GM18508 (cell line): ENCODE measurements around the gene MFSD2B.
"Not testable (repeated sequence)": the region's sequence is repeated elsewhere in the genome, so short reads cannot be mapped to it uniquely, and the experiment has no call there.

Source experiments
- ATAC-seq: cut with Tn5 transposase; IDR thresholded peaks from one replicate; pipeline ENCODE4 v1.9.1; 2021; ENCODE audit warnings: moderate number of reproducible peaks; ENCODE audit not compliant: insufficient read depth, unreplicated experiment

MFSD2B gene

DNA sequence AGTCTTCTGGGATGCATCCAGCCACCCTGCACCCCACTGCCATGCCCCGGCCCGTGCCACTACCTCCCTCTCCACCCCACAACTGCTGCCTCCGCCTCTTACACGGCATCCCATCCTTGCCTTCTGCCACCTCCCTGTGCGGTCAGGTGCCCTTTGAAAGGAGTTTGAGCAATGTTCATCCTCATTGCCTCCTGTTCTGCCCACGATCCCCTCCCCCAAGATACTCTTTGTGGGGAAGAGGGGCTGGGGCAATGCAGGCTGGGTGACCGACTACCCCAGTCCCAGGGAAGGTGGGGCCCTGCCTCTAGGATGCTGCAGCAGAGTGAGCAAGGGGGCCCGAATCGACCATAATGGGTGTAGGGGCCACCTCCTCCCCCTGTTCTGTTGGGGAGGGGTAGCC is 8.4 kb downstream of the MFSD2B start:
- no peak for ATAC-seq

DNA sequence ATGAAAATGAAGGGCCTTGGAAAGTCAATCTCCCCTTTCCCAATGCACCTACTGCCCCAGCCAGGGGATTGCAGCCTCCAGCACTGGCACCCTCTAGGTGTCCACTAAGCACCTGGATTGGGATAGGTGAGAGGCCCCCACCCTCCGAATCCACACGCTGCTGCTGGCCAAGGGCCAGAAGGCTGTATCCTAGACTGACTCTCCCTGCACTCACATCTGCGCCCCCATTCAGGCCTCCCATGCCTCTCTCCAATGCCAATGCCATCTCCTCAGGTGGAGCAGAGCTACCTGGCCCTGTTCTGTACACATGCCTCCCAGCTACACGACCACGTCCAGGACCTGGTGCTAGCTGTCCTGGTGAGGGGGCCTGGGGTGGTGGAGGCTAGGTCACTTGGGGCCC is 9.8 kb downstream of the MFSD2B start:
- ATAC-seq: no peak

DNA sequence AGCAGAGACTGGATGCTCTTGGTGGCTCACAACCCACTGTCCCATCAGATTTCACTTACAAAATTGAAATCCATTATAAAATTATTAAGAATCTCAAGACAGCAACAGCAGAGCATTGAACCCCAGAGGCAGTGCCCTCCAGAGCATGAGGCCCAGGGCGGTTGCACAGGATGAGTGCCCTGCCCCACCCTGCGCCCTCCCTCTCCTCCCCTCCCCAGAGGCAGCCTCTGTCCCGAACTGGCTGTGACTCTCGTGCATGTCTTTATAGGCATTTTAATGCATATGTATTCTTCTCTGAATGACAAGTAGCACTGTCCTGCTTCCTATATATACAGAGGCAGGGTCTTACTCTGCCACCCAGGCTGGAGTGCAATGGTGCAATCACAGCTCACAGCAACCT is 10.4 kb downstream of the MFSD2B start:
- no peak for ATAC-seq

DNA sequence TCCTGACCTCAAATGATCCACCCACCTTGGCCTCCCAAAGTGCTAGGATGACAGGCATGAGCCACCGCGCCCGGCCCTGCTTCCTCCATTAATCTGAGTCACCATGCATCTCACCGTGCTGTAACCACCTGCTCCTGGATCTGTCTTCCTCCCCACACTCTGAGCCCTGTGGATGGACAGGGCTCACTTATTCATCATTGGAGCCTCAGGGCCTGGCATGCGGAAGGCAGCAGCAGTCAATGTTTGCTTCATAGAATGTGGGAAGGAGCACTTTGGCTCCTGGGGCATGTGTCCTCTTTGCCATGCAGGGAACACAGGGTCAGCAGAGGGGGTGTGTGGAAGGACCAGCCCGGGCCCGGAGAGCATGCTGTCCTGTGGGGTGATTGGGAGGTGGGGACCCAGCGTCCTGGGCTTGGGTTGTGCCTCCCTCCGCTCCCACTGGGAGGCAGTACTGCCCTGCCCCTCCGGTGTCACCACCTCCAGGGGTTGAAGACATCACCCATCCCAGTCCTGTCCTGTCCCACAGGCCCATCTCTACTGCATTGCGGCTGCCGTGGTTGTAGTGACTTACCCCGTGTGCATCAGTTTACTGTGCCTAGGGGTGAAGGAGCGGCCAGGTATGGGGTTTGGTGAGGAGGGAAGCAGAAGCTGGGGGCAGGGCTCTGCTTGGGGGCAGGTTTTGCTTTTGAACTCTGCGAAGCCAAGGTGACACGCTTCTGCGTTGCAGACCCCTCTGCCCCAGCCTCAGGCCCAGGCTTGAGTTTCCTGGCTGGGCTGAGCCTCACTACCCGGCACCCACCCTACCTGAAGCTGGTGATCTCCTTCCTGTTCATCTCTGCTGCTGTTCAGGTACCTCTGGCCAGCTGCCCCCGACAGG is 11.5 kb downstream of the MFSD2B start:
- no peak for ATAC-seq

DNA sequence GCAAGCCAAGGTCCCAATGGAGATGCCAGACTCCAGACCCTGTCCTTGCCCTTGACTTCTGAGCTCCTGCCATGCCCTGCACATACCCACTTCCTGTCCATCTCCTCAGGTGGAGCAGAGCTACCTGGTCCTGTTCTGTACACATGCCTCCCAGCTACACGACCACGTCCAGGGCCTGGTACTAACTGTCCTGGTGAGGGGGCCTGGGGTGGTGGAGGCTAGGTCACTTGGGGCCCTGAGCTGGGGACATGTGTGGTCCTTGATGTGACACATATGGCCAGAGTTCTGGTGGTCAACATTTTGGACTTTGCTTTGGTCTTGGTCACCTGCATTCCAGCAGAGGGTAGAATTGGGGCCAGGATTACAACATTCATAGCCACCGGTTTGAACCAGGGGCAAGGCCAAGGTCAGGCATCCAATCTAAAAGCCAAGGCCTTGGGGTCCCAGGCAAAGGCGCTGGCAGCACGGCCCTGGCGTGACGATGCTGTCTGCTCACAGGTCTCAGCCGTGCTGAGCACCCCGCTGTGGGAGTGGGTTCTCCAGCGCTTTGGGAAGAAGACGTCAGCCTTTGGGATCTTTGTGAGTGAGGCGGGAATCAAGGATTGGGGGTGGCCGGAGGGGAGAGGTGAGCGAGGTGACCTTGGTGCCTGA is 12.6 kb downstream of the MFSD2B start:
- no peak for ATAC-seq

DNA sequence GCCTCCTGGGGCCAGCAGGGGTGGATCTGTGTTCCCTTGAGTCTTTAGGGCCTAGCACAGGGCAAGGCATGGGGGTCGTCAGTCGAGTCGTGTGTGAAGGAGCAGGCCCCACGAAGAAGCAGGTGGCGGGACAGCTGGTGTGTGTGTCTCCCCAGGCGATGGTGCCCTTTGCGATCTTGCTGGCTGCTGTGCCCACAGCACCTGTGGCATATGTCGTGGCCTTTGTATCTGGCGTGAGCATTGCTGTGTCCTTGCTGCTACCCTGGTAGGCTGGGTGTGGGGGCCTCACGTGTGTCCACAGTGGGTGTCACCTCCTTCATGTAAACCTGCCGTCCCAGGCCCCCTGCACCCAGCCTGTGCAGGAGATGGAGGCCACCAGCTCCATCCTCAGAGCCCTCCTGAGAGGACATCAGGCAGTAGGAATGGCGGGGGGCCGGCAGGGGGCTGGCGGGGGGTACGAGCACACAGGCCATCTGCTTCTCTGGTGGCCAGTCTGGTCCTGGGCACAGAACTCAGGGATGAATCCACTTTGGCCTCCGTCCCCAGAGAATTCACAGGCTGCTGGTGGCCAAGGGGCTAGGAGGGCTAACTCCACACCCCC is 13.2 kb downstream of the MFSD2B start:
- no peak for ATAC-seq

DNA sequence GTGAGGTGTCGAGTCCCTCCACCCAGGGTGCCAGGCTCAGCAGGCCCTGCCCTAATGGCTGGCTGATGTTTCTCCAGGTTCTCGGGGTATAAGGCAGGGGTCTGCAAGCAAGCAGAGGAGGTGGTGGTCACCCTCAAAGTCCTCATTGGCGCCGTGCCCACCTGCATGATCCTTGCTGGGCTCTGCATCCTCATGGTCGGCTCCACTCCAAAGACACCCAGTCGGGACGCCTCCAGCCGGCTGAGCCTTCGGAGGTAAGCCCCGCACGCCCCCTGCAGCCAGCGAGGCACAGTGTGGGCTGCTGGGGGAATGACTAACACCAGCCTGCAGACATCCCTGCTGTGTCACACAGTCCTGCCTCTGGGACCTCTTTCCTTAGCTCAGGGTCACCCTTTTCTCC is 14.1 kb downstream of the MFSD2B start:
- ATAC-seq: no peak

DNA sequence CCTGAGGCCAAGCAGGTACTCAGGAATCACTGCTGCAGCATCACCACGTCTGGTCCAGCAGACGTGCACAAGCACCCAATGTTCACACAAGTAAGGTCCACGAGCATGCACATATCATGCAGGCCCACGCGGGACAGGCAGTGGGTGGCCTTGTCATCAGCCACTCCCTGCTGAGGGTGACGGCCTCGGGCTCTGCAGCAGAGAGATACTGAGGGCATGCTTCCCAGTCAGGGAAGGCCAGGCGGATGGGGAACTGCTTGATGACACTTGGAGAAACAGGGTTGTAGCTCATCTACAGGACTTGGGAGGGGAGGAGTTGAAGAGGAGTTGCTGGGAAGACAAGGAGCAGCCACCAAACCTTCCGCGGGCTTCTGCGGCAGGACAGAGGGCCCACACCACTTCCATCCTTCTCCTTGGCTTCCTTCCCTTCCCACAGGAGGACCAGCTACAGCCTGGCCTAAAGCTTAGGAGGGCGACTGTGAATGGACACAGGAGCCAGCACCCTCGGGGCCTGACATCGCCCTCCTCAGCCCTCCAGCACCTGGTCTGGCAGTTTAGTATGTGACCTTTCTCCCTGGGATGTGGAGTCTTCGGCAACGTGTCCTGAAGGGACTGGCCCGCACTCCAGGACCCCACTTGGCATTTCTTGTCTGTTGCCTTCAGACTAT is 15.2 kb downstream of the MFSD2B start:
- no peak for ATAC-seq

DNA sequence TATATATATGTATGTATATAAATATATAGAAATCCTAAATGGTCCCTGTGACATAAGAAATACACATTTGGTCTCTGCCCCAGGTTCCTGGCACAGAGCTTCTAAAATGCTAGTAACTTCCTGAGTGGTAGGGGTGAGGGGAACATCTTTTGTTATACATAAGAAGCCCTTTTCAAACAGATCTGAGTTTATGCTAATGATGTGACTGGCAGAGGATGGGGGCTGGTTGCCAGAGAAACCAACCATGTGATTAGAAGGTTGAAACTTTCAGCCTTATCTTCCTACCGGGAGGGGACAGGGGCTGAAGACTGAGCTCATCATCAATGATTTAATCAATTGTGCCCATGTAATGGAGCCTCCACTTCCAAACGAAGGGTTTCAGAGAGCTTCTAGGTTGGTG is 16.3 kb downstream of the MFSD2B start:
- no peak for ATAC-seq

DNA sequence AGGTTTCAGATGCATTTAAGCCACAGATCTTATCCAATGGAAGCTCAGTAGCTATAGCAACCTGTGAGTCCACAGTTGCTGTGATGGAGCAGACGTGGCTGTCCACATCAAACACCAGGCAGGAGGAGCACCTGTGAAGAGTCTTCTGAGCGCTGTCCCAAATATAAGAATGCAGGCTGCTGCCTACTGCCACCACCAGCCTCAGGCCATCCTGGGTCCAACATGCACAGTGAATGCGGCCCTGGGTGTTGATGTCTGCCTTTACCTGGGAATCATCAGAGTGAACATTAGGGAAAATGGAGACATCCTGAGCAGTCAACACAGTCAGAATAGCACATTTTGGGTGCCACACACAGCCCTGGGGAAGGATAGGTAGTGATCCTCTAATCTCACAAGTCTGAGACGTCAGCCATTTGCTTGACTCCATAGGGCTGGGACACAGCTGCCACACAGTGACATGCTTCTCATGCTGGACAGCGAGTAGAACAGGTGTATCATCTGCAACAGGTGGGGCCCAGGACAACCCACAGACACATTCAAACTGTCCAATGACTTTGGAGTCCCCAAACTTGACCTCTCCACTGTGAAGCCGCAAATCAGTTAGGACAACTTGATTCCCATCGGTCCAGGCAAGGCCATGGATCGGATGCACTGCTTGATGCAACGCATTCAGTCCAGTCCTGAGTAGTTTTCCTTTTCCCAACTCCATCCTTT is 29.1 kb downstream of the MFSD2B start:
- ATAC-seq: no peak

DNA sequence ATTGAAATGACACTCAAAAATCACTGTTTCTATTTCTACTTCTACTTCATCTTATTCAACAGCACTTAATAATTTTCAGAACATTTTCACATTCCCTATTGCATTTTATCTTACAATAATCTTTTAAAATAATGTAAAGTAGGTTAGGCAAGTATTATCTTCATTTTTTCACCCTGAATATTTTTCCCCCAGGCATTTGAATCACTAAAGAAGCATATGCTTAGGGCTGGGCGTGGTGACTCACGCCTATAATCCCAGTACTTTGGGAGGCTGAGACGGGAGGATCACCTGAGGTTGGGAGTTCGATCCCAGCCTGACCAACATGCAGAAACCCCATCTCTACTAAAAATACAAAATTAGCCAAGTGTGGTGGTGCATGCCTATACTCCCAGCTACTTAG is 30.6 kb downstream of the MFSD2B start:
- no peak for ATAC-seq

DNA sequence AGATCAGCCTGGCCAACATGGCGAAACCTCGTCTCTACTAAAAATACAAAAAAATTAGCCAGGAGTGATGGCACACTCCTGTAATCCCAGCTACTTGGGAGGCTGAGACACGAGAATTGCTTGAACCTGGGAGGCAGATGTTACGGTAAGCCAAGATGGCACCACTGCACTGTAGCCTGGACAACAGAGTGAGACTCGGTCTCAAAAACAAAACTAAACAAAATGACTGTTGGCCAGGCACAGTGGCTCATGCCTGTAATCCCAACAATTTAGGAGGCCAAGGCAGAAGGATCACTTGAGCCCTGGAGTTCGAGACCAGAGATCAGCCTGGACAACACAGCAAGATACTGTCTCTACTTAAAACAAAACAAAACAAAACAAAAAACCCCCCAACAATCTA is 33.2 kb downstream of the MFSD2B start:
- ATAC-seq: not testable (repeated sequence)

DNA sequence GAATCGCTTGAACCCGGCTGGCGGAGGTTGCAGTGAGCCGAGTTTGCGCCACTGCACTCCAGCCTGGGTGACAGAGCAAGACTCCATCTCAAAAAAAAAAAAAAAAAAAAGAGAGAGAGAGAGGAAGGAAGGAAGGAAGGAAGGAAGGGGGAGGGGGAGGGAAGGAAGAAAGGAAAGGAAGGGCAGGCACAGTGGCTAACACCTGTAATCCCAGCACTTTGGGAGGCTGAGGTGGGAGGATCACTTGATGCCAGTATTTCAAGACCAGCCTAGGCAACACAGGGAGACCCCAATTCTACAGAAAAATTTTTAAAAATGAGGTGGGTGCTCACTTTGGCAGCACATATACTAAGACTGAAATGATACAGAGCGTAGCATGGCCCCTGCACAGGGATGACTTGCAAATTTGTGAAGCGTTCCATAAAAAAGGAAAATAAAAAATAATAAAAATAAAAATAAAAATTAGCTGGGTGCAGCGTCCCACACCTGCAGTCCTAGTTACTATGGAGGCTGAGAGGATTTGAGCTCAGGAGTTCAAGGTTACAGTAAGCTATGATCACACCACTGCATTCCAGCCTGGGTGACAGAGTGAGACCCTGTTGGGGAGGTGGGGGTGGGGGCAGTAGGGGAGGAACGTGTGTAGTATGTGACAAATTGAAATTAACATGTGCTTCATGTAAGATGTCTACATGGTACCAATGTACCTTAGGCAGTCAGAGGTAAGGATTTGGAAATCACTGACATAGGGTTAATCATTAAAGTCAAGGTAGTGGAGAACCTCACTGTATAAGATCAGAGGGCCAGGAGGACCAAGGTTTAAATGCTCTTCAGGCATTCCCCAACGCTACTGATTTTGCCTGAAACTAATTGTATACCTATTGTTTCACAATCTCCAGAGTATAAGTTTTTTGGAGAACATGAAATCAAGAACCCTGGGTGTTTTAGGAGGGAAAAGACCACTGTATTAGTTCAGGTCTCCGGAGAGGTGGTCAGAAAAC is 35.9 kb downstream of the MFSD2B start:
- no peak for ATAC-seq

DNA sequence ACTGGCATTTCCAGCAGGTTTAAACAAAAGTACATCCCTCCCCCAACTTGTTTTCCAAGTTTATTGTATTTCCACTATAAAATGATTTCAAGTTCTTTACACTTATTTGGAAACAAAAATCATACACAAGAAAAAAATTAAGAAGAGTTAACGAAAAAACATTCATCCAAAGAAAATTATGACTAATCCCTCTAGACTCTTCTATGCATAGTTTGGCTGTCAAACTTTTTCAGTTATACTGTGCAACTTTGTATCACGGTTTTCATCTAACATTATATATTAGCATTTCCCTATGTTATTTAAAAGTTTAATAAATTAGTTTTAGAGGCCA is 36.7 kb downstream of the MFSD2B start:
- ATAC-seq: no peak

DNA sequence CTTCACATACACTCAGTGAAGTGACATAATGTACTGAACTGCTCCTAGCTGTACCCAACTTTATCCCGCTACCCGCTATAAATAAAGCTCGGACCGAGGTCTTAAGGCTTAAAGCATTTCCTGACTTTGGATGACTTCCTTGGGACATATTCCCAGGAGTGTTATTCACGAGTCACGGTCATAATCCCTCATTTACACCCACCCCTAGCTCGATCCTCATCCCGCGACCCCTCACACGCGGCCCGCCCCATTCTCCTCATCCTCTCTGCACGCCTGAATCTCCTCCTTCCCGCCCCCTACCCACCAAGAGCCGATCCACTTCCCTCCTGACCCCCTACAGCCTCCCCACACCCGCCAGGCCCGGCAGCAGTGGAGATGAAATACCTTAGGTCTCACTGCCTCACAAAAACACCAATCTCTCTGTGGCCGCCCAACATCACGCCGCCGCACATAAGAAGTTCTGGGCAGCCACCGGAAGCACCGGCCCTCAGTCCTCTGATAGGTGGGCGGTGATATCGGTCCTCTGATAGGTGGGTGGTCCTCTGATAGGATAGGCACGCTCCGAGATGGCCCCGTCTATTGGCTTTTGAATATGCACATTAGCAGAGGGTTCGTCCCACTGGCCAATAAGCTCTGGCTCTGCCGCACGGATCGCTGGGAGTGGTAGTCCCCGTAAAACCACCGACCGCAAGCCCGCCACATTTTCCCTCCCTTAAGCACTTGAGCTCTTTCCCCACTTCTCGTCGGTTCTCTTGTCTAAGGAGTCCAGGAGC is 37.2 kb downstream of the MFSD2B start, which contains the start of gene WDCP:
Gene WDCP (minus strand): TSS at position 462 of the 773 bp plus-strand sequence. CDS start 7,897 bp downstream, outside the sequence.
- peak; percentile 99 for ATAC-seq

DNA sequence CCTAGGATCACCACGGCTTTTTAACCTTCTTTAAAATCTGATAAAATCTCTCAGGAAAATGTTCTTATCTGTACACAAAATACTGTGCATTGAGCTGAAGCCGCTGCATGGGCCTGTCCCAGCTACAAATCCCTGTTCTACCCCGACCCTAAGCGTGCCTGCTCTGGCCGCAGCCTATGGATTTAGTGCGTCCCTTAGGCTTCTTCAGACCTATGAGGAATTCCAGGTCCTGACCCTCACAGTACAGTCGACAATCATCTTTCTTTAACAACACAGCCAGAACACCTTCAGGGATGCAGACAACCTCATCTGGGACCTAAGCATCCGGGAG is 37.8 kb downstream of the MFSD2B start:
- no peak for ATAC-seq

DNA sequence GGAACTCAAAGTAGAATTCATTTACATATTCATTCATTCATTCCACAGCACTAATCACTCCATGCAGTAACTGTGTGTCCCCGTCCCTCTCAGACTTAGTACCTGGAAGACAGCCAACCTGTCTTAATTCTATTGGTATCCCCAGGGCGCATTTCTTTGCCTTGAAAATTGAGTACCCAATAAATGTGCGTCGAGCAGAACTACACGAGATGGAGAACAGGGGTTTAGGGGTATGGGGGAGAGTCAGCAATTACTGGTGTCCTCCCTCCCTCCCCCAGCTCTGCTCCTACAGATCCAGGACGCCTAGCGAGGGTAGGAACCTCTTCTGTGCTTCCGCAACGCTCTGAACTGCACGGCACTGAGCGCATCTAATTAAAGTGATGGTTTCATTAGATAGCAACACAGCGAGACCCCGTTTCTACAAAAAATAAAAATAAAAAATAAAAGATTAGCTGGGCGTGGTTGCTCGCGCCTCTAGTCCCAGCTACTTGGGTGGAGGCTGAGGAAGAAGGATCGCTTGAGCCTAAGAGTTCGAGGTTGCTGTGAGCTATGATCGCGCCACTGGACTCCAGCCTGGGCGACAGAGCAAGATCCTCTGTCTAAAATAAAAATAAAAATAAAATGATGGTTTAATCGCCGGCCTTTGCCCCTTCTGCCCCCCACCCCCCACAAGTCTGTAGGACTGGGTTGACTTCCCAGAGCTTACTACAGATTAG is 39.0 kb downstream of the MFSD2B start:
- no peak for ATAC-seq

DNA sequence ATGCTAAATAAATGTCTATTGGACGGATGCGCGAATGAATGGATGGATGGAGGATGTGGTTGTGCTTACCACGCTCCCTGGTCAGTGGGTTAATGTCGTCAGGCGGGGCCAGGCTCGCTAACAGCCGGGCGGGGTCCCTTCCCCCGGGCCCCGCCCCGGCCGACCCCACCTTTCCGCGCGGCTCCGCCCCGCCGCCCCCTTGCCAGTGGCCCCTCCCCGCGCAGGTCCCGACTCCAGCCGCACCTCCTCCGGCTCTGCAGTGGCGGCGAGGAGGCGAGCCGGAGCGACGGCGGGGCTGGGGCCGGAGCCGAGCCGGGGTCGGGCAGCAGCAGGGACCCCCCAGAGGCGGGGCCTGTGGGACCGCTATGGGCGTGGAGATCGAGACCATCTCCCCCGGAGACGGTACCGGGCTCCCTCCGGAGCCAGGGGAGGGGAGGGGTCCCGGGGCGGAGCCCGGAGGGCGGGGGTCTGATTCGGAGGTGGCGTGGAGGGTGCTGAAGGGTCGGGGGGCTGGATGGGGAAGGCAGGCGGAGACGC is 39.7 kb downstream of the MFSD2B start, which contains the start of gene FKBP1B:
Gene FKBP1B (plus strand): TSS at position 257 of the 537 bp plus-strand sequence. CDS start 109 bp downstream, at position 366.
- ATAC-seq: no peak
